K562 (cell line): ENCODE measurements around the gene SMURF1. TPM values are rescaled to one million over a fixed set of nuclear protein-coding genes. Genes with fewer than 3 reads are reported as not detected.

Experiments
- MIER1 ChIP-seq: fragments of 450-650 bp; IDR thresholded peaks from 2 replicates; pipeline ENCODE4 v1.6.1; 2016; ENCODE audit warnings: antibody characterized with exemption, mild to moderate bottlenecking, low read depth
- polyA plus RNA-seq, 8 experiments: library from polyadenylated mRNA; depleted of rRNA in 4 of 8; stranded (reverse) in 5 of 8; unstranded in 3 of 8; fragments of >200 nt; fragmentation: Nextera tagmentation in 2 of 8; fragmentation: Illumina TruSeq in 1 of 8; extraction: Ambion mirVana in 2 of 8; extraction: Trizol in 1 of 8; gene quantifications; 2 replicates each; pipeline versions ENCODE4 v1.2.1 to v1.2.3, GENCODE V29; 2011 to 2014; ENCODE audit warnings: inconsistent platforms in 1 of 8, missing spikeins in 1 of 8
- total RNA-seq, 7 experiments: library from RNA; depleted of rRNA in 6 of 7; stranded (reverse); fragments of >200 nt in 6 of 7; fragmentation: Illumina TruSeq in 2 of 7; extraction: Trizol in 2 of 7; gene quantifications; 2 replicates each; pipeline versions ENCODE4 v1.2.1 to v1.2.3, GENCODE V29; 2011 to 2021; ENCODE audit warnings: low replicate concordance in 1 of 7
- TF ChIP-seq, protein P1 (sequence below), 2 experiments: fragments of 450-650 bp; formaldehyde crosslinking in 1 of 2; IDR thresholded peaks; 2 replicates each; pipeline versions ENCODE4 v1.4.0 to v1.6.1; 2014 to 2020; ENCODE audit warnings: mild to moderate bottlenecking in 2 of 2, borderline replicate concordance in 1 of 2, low read depth in 1 of 2
- TF ChIP-seq, protein P2 (sequence below): fragments of 450-650 bp; formaldehyde crosslinking; IDR thresholded peaks from 2 replicates; pipeline ENCODE4 v1.4.0; 2020; ENCODE audit warnings: mild to moderate bottlenecking, moderate library complexity
- TF ChIP-seq, protein P3 (sequence below): sonication (generic); formaldehyde crosslinking; IDR thresholded peaks from 2 replicates; pipeline ENCODE4 v1.8.0; 2022; ENCODE audit warnings: mild to moderate bottlenecking, missing genetic modification reagents

Gene SMURF1
- total and polyA plus RNA-seq, 9 of the 15 experiments (the other 6 are each of a cell fraction or from before 2014, with no cell fraction given): 1.0 to 20.1 (median 12.6) TPM

DNA sequence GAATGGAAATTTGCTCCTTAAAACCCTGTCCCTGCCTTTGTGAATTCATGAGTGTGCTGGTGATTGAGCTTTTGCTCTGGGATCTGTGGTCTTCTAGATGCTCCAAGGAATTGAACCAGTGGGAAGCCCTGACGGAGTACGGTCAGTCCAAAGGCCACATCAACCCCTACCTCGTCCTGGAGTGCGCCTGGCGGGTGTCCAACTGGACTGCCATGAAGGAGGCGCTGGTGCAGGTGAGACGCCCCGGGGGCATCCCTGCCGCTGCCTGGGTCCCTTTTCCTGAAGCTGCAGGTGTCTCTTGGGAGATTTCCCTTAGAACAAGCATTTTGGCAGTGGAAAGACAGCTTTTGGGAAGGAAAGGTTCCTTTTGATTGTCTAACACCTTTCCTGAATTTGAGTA is 165.2 kb downstream of the SMURF1 start (continued):
- TF ChIP-seq, protein P1, sequence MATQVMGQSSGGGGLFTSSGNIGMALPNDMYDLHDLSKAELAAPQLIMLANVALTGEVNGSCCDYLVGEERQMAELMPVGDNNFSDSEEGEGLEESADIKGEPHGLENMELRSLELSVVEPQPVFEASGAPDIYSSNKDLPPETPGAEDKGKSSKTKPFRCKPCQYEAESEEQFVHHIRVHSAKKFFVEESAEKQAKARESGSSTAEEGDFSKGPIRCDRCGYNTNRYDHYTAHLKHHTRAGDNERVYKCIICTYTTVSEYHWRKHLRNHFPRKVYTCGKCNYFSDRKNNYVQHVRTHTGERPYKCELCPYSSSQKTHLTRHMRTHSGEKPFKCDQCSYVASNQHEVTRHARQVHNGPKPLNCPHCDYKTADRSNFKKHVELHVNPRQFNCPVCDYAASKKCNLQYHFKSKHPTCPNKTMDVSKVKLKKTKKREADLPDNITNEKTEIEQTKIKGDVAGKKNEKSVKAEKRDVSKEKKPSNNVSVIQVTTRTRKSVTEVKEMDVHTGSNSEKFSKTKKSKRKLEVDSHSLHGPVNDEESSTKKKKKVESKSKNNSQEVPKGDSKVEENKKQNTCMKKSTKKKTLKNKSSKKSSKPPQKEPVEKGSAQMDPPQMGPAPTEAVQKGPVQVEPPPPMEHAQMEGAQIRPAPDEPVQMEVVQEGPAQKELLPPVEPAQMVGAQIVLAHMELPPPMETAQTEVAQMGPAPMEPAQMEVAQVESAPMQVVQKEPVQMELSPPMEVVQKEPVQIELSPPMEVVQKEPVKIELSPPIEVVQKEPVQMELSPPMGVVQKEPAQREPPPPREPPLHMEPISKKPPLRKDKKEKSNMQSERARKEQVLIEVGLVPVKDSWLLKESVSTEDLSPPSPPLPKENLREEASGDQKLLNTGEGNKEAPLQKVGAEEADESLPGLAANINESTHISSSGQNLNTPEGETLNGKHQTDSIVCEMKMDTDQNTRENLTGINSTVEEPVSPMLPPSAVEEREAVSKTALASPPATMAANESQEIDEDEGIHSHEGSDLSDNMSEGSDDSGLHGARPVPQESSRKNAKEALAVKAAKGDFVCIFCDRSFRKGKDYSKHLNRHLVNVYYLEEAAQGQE (IDR thresholded peaks at IDR 0.05; ENCODE audit: borderline replicate concordance): no peak
- TF ChIP-seq, protein P1 (CRISPR knock-in tag; IDR thresholded peaks at IDR 0.05; ENCODE audit: low read depth): no peak
- TF ChIP-seq, protein P2, sequence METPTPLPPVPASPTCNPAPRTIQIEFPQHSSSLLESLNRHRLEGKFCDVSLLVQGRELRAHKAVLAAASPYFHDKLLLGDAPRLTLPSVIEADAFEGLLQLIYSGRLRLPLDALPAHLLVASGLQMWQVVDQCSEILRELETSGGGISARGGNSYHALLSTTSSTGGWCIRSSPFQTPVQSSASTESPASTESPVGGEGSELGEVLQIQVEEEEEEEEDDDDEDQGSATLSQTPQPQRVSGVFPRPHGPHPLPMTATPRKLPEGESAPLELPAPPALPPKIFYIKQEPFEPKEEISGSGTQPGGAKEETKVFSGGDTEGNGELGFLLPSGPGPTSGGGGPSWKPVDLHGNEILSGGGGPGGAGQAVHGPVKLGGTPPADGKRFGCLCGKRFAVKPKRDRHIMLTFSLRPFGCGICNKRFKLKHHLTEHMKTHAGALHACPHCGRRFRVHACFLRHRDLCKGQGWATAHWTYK (CRISPR knock-in tag): no peak
- TF ChIP-seq, protein P3, sequence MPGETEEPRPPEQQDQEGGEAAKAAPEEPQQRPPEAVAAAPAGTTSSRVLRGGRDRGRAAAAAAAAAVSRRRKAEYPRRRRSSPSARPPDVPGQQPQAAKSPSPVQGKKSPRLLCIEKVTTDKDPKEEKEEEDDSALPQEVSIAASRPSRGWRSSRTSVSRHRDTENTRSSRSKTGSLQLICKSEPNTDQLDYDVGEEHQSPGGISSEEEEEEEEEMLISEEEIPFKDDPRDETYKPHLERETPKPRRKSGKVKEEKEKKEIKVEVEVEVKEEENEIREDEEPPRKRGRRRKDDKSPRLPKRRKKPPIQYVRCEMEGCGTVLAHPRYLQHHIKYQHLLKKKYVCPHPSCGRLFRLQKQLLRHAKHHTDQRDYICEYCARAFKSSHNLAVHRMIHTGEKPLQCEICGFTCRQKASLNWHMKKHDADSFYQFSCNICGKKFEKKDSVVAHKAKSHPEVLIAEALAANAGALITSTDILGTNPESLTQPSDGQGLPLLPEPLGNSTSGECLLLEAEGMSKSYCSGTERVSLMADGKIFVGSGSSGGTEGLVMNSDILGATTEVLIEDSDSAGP (CRISPR knock-in tag): no peak
- no peak for TF ChIP-seq MIER1

Other genes starting within 250 kb of the SMURF1 start
- not detected in 2 replicates for gene KPNA7, start 64.0 kb upstream of the SMURF1 start, total RNA-seq (2014; rRNA removed)
- gene KPNA7, start 64.0 kb upstream of the SMURF1 start, total RNA-seq (2014; rRNA removed; fragmentation: Illumina TruSeq; extraction: Trizol): not detected in 2 replicates
- not detected in 2 replicates for gene KPNA7, start 64.0 kb upstream of the SMURF1 start, total RNA-seq (2015; rRNA removed; fragmentation: Illumina TruSeq; extraction: Trizol)
- not detected in 2 replicates for gene KPNA7, start 64.0 kb upstream of the SMURF1 start, total RNA-seq (2021)
- not detected in 2 replicates for gene KPNA7, start 64.0 kb upstream of the SMURF1 start, polyA plus RNA-seq (2011; rRNA removed)
- not detected in 2 replicates for gene KPNA7, start 64.0 kb upstream of the SMURF1 start, polyA plus RNA-seq (2014; fragmentation: Illumina TruSeq; extraction: Trizol)
- not detected for gene KPNA7, start 64.0 kb upstream of the SMURF1 start, polyA plus RNA-seq (2014; fragmentation: Nextera tagmentation; extraction: Ambion mirVana)
- not detected in 2 replicates for gene KPNA7, start 64.0 kb upstream of the SMURF1 start, polyA plus RNA-seq (2014; rRNA removed)
- not detected in 2 replicates for gene MYH16, start 128.7 kb upstream of the SMURF1 start, total RNA-seq (2014; rRNA removed)
- gene MYH16, start 128.7 kb upstream of the SMURF1 start, total RNA-seq (2014; rRNA removed; fragmentation: Illumina TruSeq; extraction: Trizol): not detected in 2 replicates
- not detected in 2 replicates for gene MYH16, start 128.7 kb upstream of the SMURF1 start, total RNA-seq (2015; rRNA removed; fragmentation: Illumina TruSeq; extraction: Trizol)
- not detected in 2 replicates for gene MYH16, start 128.7 kb upstream of the SMURF1 start, total RNA-seq (2021)
- not detected in 2 replicates for gene MYH16, start 128.7 kb upstream of the SMURF1 start, polyA plus RNA-seq (2011; rRNA removed)
- gene MYH16, start 128.7 kb upstream of the SMURF1 start, polyA plus RNA-seq (2014; fragmentation: Illumina TruSeq; extraction: Trizol): not detected in 2 replicates
- gene MYH16, start 128.7 kb upstream of the SMURF1 start, polyA plus RNA-seq (2014; fragmentation: Nextera tagmentation; extraction: Ambion mirVana): not detected
- 0.09 and 0.23 TPM in 2 replicates for gene MYH16, start 128.7 kb upstream of the SMURF1 start, polyA plus RNA-seq (2014; rRNA removed)
- 55.6 and 87.2 TPM in 2 replicates for gene ARPC1A, start 181.8 kb upstream of the SMURF1 start, total RNA-seq (2014; rRNA removed)
- gene ARPC1A, start 181.8 kb upstream of the SMURF1 start, total RNA-seq (2014; rRNA removed; fragmentation: Illumina TruSeq; extraction: Trizol): 75.4 and 83.0 TPM in 2 replicates
- gene ARPC1A, start 181.8 kb upstream of the SMURF1 start, total RNA-seq (2015; rRNA removed; fragmentation: Illumina TruSeq; extraction: Trizol): 78.7 and 86.1 TPM in 2 replicates
- 120 and 121 TPM in 2 replicates for gene ARPC1A, start 181.8 kb upstream of the SMURF1 start, total RNA-seq (2021)
- gene ARPC1A, start 181.8 kb upstream of the SMURF1 start, polyA plus RNA-seq (2011; rRNA removed): 39.5 and 41.9 TPM in 2 replicates
- 96.4 and 107 TPM in 2 replicates for gene ARPC1A, start 181.8 kb upstream of the SMURF1 start, polyA plus RNA-seq (2014; fragmentation: Illumina TruSeq; extraction: Trizol)
- gene ARPC1A, start 181.8 kb upstream of the SMURF1 start, polyA plus RNA-seq (2014; fragmentation: Nextera tagmentation; extraction: Ambion mirVana): 100 to 1,000 TPM; 130 to 151 TPM
- 74.6 and 75.7 TPM in 2 replicates for gene ARPC1A, start 181.8 kb upstream of the SMURF1 start, polyA plus RNA-seq (2014; rRNA removed)
- 357 and 436 TPM in 2 replicates for gene ARPC1B, start 230.6 kb upstream of the SMURF1 start, total RNA-seq (2014; rRNA removed)
- 77.8 and 81.5 TPM in 2 replicates for gene ARPC1B, start 230.6 kb upstream of the SMURF1 start, total RNA-seq (2014; rRNA removed; fragmentation: Illumina TruSeq; extraction: Trizol)
- 216 and 235 TPM in 2 replicates for gene ARPC1B, start 230.6 kb upstream of the SMURF1 start, total RNA-seq (2015; rRNA removed; fragmentation: Illumina TruSeq; extraction: Trizol)
- gene ARPC1B, start 230.6 kb upstream of the SMURF1 start, total RNA-seq (2021): 187 and 221 TPM in 2 replicates
- 211 and 213 TPM in 2 replicates for gene ARPC1B, start 230.6 kb upstream of the SMURF1 start, polyA plus RNA-seq (2011; rRNA removed)
- gene ARPC1B, start 230.6 kb upstream of the SMURF1 start, polyA plus RNA-seq (2014; fragmentation: Illumina TruSeq; extraction: Trizol): 93.3 and 345 TPM in 2 replicates
- 10 to 100 TPM in 1 of 2 experiments, 1 to 10 TPM in 1; 6.7 to 38.7 TPM for gene ARPC1B, start 230.6 kb upstream of the SMURF1 start, polyA plus RNA-seq (2014; fragmentation: Nextera tagmentation; extraction: Ambion mirVana)
- 308 and 407 TPM in 2 replicates for gene ARPC1B, start 230.6 kb upstream of the SMURF1 start, polyA plus RNA-seq (2014; rRNA removed)